GM13977 (cell line): Measurements from ENCODE around the gene RNU6-7.

Experiments
- DNase-seq: peaks from one replicate; pipeline ENCODE4 v3.0.0; 2012; ENCODE audit warnings: low spot score
- CTCF ChIP-seq: IDR thresholded peaks from 2 replicates; pipeline ENCODE4 v1.5.1; 2012; ENCODE audit warnings: mild to moderate bottlenecking, control low read depth; ENCODE audit not compliant: insufficient read depth; ENCODE audit errors: extremely low read depth, missing control alignments
- in situ Hi-C: fragments of 300-500 bp; cut with MboI; formaldehyde crosslinking; loops from one replicate; pipeline ENCODE4 v1.12.0; 2022; ENCODE audit warnings: low sequenced_read_pairs, low pct_unique_long_range_greater_than_20kb, mixed read lengths, inconsistent platforms; ENCODE audit not compliant: unreplicated experiment

Gene RNU6-7

GRCh38 chr14:32202998-32203882 lies 1.4 kb downstream of the RNU6-7 start, which contains the start of gene RNU6-8:
Gene RNU6-8 (minus strand): TSS chr14:32203269.
- no peak for TF ChIP-seq CTCF
- peak; percentile 83 for DNase-seq
- in situ Hi-C loops = loop anchor here (25.0 kb wide), 1 partner anchor 116 kb away; the partner anchor contains the start of gene ARHGAP5

- no peak for TF ChIP-seq CTCF
- in situ Hi-C loops = loop anchor here (25.0 kb wide), 1 partner anchor 117 kb away; the partner anchor contains the start of gene ARHGAP5
- no peak for DNase-seq
Measured at GRCh38 chr14:32203928-32204357, 2.1 kb downstream of the RNU6-7 start.

GRCh38 chr14:32205554-32205953 lies 3.7 kb downstream of the RNU6-7 start:
- no peak for TF ChIP-seq CTCF
- DNase-seq = no peak
- in situ Hi-C loops = loop anchor here (25.0 kb wide), 1 partner anchor 118 kb away; the partner anchor contains the start of gene ARHGAP5

- in situ Hi-C loops = loop anchor here (25.0 kb wide), 1 partner anchor 119 kb away; the partner anchor contains the start of gene ARHGAP5
- TF ChIP-seq CTCF = no peak
- DNase-seq = no peak
Measured at GRCh38 chr14:32205984-32206383, 4.1 kb downstream of the RNU6-7 start.

- no peak for TF ChIP-seq CTCF
- DNase-seq = no peak
- in situ Hi-C loops = loop anchor here (25.0 kb wide), 1 partner anchor 119 kb away; the partner anchor contains the start of gene ARHGAP5
Measured at GRCh38 chr14:32206552-32206951, 4.7 kb downstream of the RNU6-7 start.

- TF ChIP-seq CTCF = no peak
- in situ Hi-C loops = loop anchor here (25.0 kb wide), 1 partner anchor 121 kb away; the partner anchor contains the start of gene ARHGAP5
- no peak for DNase-seq
Measured at GRCh38 chr14:32208490-32208889, 6.6 kb downstream of the RNU6-7 start.
